Activated CD4-positive, alpha-beta T cell treated with anti-CD3 and anti-CD28 coated beads, Interleukin-2, amount 50 U/mL, for 48 hours (primary cell): ENCODE data around the gene NUDT3.
"Not testable (repeated sequence)": the region's sequence is repeated elsewhere in the genome, so short reads cannot be mapped to it uniquely, and the experiment has no call there.

Experiments used
- DNase-seq, 2 experiments: peaks; one replicate each; pipeline ENCODE4 v3.0.0-alpha.2; 2020

Gene NUDT3

DNA sequence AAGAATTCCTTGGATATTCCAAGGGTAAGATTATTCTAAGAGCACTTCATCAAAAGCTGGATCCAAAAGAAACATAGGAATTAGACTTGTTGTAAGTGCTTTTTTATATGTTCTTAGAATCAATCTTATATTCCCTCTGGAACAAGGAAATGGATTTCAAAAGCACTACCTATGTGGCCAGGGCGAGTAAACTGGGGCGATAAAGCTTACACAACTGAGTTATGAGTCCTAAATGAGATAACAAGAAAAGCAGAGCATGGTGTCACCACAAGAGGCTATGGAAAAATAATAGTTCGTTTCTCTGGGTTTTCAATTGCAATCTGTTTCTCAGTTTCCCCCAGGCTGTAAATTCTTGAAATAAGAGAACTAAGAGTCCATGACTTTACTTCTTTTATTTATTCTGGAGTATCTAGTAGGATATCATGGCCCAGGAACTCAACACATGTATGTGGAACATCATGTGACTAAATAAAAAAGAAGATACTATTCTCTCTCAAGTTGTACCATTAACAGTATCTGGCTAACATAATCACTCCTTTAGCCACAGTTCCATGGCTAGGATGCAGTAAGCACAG is 51.5 kb downstream of the NUDT3 start:
- no peak for DNase-seq

- no peak for DNase-seq
Measured at GRCh38 chr6:34340394-34340793, 52.1 kb downstream of the NUDT3 start.

GRCh38 chr6:34339971-34340370 is 52.5 kb downstream of the NUDT3 start:
- no peak for DNase-seq

GRCh38 chr6:34339432-34339831 is 53.0 kb downstream of the NUDT3 start:
- no peak for DNase-seq

DNA sequence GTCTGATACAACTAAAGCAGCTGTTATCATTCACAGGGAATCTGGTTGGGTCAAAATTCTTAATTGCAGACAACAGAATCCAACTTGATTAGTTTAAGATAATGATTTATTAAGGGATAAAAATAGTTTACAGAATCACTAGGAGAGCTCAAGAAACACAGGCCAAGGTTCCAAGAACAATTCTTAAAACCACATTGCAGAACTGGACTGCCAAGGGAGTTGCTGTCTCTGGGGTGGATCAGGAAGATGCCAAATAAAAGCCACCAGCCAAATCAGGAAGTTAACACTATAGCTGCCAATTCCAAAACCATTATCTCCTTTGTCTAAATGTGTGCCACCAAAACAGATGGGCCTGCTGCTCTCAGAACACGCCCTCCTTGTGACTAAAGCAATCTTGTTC is 53.7 kb downstream of the NUDT3 start:
- DNase-seq: no peak

DNA sequence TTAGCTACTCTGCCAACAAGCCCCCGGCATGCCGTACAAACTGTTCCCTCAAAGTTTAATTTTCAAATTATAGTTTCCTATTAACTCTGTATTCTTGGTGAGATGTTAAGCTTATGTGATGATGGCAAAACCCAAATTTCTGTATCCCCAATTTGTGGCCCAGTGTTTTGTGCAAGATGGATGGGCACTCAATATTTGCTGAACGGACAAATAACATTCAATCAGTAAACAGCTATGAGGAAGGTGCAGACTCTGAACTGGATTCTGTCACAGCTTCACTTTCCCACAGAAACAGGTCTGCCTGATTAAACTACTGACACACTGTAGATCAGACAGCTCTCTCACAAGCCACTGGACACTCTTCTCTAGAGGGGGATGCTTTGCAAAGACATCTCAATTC is 54.1 kb downstream of the NUDT3 start:
- DNase-seq: no peak

DNA sequence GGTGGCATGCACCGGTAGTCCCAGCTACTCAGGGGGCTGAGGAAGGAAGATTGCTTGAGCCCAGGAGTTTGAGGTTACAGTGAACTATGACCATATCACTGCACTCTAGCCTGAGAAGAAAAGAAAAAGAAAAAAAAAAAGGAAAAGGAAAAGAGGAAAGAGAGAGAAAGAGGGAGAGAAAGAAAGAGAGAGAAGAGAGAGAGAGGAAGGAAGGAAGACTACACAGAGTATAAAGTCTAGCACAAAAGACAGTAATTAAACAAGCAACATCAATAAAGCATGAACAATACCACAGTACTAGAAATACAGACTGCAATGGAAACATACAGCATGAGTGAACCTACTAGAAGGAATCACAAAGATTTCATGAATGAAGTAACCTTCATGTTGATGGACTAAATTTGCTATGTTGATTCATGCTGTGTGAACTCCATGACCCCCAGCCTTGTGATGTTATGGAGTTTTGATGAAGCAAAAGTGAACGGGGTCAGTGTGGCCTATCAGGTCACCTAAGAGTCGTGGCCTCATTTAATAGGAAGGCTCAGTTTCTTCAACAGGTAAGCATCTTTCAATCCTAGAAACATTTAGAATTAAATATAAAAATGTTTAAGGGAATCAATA is 57.6 kb downstream of the NUDT3 start:
- DNase-seq: no peak

GRCh38 chr6:34333858-34334257 is 58.6 kb downstream of the NUDT3 start:
- DNase-seq: no peak

GRCh38 chr6:34332251-34333198 is 59.9 kb downstream of the NUDT3 start:
- no peak for DNase-seq

DNA sequence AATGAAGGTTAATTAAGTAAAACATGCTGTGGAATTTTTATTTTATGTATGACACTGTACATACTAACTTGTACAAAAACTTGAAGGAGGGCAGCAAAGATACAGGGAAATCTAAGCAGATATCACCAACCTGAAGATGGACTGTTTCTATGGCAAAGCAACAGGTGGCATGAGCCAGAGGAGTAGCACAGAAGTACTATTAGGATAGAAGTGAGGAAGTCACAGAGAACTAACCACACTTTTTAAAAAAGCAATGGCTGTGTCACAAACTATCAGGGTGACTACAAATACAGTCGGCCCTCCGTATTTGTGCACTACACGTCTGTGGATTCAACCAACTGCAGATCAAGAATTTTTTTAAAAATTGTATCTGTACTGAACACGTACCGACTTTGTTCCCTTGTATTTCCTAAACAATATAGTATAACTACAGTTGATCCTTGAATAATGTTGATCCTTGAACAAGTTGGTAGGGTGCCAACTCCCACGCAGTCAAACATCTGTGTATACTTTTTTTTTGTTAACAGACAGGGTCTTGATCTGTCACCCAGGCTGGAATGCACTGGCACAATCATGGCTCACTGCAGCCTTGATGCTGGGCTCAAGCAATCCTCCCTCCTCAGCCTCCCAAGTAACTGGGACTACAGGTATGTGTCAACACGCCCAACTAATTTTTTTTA is 61.0 kb downstream of the NUDT3 start:
- DNase-seq: no peak

- DNase-seq: not testable (repeated sequence)
Measured at GRCh38 chr6:34329814-34330213, 62.7 kb downstream of the NUDT3 start.

GRCh38 chr6:34328969-34329368 is 63.5 kb downstream of the NUDT3 start:
- no peak for DNase-seq

GRCh38 chr6:34327313-34328205 is 64.9 kb downstream of the NUDT3 start:
- not testable (repeated sequence) for DNase-seq

GRCh38 chr6:34325633-34326032 is 66.8 kb downstream of the NUDT3 start:
- DNase-seq: no peak

- no peak for DNase-seq
Measured at GRCh38 chr6:34324738-34325444, 67.6 kb downstream of the NUDT3 start.

DNA sequence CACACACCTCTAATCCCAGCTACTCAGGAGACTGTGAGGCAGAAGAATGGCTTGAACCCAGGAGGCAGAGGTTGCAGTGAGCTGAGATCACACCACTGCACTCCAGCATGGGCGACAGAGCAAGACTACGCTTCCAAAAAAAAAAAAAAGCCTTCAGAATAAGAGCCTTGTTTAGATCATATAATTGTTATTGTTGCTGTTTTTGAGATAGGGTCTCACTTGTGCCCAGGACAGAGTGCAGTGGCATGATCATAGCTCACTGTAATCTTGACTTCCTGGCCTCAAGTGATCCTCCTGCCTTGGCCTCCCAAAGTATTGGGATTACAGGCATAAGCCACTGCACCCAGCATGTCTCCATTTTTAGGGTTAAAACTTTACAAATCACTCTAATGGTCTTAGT is 68.2 kb downstream of the NUDT3 start:
- not testable (repeated sequence) for DNase-seq

DNA sequence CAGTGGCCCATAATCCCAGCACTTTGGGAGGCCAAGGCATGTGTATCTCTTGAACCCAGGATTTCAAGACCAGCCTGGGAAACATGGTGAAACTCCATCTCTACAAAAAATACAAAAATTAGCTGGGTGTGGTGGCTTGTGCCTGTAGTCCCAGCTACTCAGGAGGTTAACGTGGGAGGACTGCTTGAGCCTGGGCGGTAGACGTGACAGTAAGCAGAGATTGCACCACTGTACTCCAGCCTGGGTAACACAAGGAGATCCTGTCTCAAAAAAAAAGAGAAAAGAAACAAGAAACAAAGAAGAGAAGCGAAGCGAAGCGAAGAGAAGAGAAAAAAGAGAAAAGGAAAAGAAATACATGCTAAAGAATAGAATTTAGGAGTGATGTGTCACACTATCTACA is 69.2 kb downstream of the NUDT3 start:
- DNase-seq: no peak

GRCh38 chr6:34322732-34323131 is 69.7 kb downstream of the NUDT3 start:
- no peak for DNase-seq

DNA sequence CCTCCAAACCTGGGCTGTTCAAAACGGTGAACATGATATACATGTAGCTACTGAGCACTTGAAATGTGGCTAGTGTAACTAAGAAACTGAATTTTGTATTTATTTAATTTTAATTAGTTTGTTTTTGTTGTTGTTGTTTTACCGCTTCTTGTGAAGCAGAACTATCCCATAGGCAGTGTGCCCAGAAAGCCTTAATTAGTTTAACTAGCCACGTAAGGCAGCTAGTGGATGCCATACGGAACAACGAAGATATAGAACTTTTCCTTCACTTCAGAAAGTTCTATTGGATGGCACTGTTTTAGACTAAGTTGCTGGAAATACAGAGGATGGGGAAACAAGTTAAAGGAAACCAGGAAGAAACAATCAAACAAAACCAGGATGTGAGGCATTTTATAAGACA is 70.6 kb downstream of the NUDT3 start:
- no peak for DNase-seq

- no peak for DNase-seq
Measured at GRCh38 chr6:34319471-34319885, 73.0 kb downstream of the NUDT3 start.
